D721Med (cell line): ENCODE measurements around the gene ATP6V1C2.

ENCODE experiments used
- DNase-seq: peaks from one replicate; pipeline ENCODE4 v3.0.0; 2011; ENCODE audit warnings: low spot score; ENCODE audit not compliant: insufficient read length
- FAIRE-seq: peaks from 2 replicates; lab custom pipeline; 2011; peaks lifted over from hg19 to GRCh38; lab: Jason Lieb, UNC
- TF ChIP-seq, protein P1 (sequence below): IDR thresholded peaks from 2 replicates; pipeline ENCODE4 v1.5.1; 2012; ENCODE audit warnings: mild to moderate bottlenecking, control low read depth; ENCODE audit not compliant: insufficient read depth; ENCODE audit errors: missing control alignments

The ATP6V1C2 gene

DNA sequence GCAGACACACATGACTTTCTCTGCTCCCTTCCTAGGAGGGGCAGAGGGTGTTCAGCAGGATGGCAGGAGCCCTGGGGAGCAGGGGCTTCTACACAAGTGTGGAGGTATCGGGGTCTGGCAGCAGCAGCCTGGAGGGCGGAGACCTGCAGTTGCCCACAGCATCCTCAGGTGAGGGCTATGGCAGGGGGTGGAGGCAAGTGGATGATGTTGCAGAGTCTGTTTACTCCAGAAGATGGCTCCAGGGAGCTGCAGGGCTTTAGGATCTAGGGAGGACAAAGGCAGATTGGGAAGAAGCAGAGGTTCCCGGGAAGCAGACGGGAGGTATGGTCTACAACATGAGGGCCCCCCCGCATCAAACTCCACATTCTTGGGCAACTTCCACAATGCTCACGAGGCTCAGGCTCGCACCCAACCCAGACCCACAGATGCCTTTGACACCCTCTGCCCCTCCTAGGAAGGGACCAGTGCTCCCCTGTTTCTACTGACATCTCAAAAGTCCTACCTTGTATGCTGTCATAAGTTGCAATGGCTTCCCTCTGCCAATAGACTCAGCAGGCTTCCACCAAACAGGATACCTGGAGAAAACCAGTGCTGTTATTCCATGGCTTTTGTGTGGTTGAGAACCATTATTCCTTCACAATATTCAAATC lies 12.0 kb upstream of the ATP6V1C2 start:
- TF ChIP-seq, protein P1, sequence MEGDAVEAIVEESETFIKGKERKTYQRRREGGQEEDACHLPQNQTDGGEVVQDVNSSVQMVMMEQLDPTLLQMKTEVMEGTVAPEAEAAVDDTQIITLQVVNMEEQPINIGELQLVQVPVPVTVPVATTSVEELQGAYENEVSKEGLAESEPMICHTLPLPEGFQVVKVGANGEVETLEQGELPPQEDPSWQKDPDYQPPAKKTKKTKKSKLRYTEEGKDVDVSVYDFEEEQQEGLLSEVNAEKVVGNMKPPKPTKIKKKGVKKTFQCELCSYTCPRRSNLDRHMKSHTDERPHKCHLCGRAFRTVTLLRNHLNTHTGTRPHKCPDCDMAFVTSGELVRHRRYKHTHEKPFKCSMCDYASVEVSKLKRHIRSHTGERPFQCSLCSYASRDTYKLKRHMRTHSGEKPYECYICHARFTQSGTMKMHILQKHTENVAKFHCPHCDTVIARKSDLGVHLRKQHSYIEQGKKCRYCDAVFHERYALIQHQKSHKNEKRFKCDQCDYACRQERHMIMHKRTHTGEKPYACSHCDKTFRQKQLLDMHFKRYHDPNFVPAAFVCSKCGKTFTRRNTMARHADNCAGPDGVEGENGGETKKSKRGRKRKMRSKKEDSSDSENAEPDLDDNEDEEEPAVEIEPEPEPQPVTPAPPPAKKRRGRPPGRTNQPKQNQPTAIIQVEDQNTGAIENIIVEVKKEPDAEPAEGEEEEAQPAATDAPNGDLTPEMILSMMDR: peak; percentile 17
- DNase-seq (no peak), FAIRE-seq (no peak)

DNA sequence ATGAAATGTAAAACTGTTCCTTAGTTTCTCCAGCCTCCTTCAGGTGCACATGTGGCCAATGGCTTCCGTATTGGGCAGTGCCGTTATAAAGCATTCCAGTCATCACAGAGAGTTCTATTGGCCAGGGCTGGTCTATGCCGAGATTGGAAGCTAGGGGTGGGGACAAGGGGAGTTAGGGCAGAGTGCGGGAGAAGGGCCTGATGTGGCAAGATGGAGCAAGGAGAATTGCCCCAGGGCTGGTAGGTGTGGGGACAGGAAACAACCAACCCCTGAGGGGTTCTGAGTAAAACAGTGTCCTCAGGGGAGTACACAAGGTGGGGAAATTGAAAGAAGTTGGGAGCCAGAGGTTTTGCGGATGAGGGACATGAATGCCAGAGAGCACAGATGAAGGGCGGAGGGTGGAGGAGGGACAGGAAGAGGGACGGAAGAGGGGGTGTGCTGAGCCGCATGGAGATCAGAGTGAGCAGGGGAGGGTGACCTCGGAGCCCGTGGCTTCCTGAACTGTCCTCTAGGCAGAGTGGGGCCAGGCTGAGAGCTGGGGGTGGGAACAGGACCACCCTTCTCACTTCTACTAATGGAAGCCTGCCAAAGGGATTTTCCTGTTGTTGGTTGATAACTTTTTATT lies 9.1 kb upstream of the ATP6V1C2 start:
- TF ChIP-seq, protein P1: no peak
- no peak for DNase-seq
- no peak for FAIRE-seq

DNA sequence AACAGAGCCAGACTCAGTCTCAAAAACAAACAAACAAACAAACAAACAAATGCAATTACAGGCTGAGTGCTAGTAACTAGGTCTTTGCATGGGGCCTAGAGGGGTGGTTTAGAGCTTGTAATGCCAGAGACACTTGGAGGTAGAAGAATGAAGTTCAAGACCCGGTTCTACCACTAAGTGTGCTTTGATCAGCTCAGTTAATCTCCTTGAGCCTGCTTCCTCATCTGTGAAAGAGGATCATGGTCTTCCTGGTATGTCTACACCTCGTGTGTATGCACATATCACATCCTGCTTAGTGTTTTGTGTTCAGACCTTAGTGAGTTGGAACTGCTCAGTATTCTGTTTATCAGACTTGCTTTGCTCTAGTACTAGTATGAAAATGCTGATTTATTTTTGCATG lies 4.8 kb upstream of the ATP6V1C2 start:
- FAIRE-seq: peak; percentile 66
- TF ChIP-seq, protein P1: no peak
- no peak for DNase-seq

DNA sequence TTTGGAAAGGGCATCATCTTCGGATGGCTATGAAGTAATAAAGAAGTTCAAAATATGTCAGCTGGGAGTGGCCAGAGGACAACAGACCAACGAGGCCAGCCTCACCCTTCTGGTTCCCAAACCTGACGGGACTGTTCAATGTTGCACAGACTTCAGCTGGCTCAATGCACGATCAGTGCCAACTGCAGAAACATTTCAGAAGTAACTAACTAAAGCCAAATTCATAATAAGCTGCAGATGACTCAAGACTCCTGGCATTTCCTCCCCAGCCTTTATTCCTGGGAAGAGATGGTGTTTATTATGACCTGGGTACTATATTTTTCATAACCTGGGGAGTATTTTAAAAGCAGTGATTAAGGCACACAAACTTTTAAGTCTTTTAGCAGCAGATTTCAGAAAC lies 3.8 kb upstream of the ATP6V1C2 start:
- FAIRE-seq (no peak), DNase-seq (no peak)
- TF ChIP-seq, protein P1: no peak

DNA sequence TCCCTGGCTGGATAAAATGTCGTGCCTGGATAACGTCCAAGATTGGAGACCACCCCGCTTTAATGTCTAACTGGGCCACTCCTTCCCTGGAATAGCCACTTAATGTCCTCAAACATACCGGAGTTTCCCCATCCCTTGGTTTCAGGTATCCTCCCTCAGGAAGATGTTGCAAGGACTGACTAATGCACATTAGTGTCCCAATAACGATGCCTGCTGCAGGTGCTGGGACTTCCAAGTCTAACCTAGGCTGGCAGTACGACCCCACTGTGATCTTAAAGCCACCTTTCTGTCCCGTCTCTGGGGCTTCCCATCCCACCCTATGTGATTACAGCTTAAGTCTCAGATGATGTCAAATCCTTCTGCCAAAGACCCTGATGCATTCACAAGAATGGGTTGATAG lies 1.1 kb upstream of the ATP6V1C2 start:
- FAIRE-seq: no peak
- DNase-seq: no peak

DNA sequence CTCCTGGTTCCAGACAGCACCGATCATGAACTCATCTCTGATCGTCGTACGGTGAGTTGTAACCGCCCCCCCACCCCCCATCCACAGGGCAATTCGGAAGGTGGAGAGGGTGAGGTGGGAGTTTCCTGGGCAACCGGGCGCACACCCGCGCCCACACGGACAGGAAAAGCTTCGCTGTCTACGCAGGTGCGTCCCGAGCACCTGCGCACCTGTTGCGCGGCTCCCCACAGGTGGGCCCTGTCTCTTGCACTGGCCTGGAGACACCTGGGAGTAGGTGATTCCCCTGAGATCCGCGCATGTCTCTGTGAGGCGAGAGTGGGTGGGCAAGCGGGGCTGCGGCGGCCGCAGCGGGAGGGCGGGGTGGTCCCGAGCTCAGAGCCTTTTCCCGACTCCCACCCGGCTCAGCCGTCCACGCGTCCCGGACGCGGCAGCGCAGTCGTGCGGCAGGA lies 459 bp upstream of the ATP6V1C2 start:
- FAIRE-seq: no peak
- TF ChIP-seq, protein P1: no peak
- no peak for DNase-seq

More for the DNA sequence above, 1.1 kb upstream of the ATP6V1C2 start:
- TF ChIP-seq, protein P1: no peak

DNA sequence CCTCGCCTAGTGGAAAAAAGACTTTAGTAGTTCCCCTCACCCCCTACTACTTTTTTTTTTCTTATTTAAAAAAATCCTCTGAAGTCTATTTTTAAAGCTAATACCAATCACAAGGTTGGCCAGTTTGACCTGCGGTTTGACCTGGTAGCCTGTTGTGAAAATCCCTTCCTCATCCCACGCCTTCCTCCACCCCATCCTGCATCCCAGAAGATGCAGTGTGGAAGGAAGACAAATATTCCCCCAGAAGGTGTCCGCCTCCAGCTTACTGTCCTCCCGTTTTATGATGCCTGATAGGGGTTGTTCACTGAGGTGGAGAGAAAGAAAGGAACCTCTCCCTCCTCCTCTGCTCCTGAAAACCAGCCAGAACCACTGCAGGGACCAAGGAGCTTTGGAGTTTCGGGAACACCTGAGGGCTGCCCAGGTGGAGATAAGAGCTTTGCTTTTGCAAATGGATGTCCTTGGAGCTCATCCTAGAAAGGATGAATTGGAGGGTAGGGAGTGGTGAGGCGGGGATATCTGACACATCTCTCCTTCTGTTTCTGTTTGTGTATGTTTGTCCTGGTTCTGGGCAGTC lies 909 bp downstream of the ATP6V1C2 start:
- DNase-seq (no peak), FAIRE-seq (no peak)
- TF ChIP-seq, protein P1: no peak
